Neural progenitor cell (in vitro differentiated cells): Measurements from ENCODE around the gene DTNA. TPM values are rescaled to one million over a fixed set of nuclear protein-coding genes. Genes with fewer than 3 reads are reported as not detected.

Experiments used
- DNase-seq: peaks from one replicate; pipeline ENCODE4 v3.0.0-alpha.2; 2016; ENCODE audit warnings: low spot score
- H2AFZ ChIP-seq: fragments of 200-600 bp; sonication (generic); replicated peaks from 2 replicates; pipeline ENCODE4 v1.6.1; 2016; ENCODE audit warnings: antibody characterized with exemption
- H3F3A ChIP-seq: fragments of 200-600 bp; sonication (generic); 2 replicates; pipeline ENCODE4 v1.6.1; 2016; ENCODE audit warnings: antibody characterized with exemption, low read depth
- H3K27ac ChIP-seq: fragments of 200-600 bp; sonication (generic); 2 replicates; pipeline ENCODE4 v1.5.1; 2016; ENCODE audit warnings: mild to moderate bottlenecking
- H3K27me3 ChIP-seq: fragments of 200-600 bp; sonication (generic); 2 replicates; pipeline ENCODE4 v1.6.1; 2016; ENCODE audit warnings: mild to moderate bottlenecking, moderate library complexity
- H3K36me3 ChIP-seq: fragments of 200-600 bp; sonication (generic); 2 replicates; pipeline ENCODE4 v1.5.1; 2016
- H3K4me1 ChIP-seq: fragments of 200-600 bp; sonication (generic); 2 replicates; pipeline ENCODE4 v1.6.1; 2016; ENCODE audit warnings: mixed run types
- H3K4me2 ChIP-seq: fragments of 200-600 bp; sonication (generic); 2 replicates; pipeline ENCODE4 v1.6.1; 2016
- H3K4me3 ChIP-seq: fragments of 200-600 bp; sonication (generic); 2 replicates; pipeline ENCODE4 v1.5.1; 2016
- H3K79me2 ChIP-seq: fragments of 200-600 bp; sonication (generic); 2 replicates; pipeline ENCODE4 v1.6.1; 2016; ENCODE audit warnings: low read depth
- H3K9ac ChIP-seq: fragments of 200-600 bp; sonication (generic); 2 replicates; pipeline ENCODE4 v1.6.1; 2016
- H3K9me3 ChIP-seq: fragments of 200-600 bp; sonication (generic); 2 replicates; pipeline ENCODE4 v1.5.1; 2016; ENCODE audit warnings: low read depth
- H4K20me1 ChIP-seq: fragments of 200-600 bp; sonication (generic); 2 replicates; pipeline ENCODE4 v1.6.1; 2016; ENCODE audit warnings: low read depth
- H3K27ac Mint-ChIP-seq: 3 replicates; pipeline ENCODE4 v1.8.0; 2021; ENCODE audit warnings: mixed read lengths
- H3K27me3 Mint-ChIP-seq: 2 replicates; pipeline ENCODE4 v1.8.0; 2022; ENCODE audit warnings: low read depth, mild to moderate bottlenecking, inconsistent platforms, moderate library complexity, mixed read lengths; ENCODE audit not compliant: insufficient read depth
- H3K36me3 Mint-ChIP-seq: 3 replicates; pipeline ENCODE4 v1.8.0; 2021; ENCODE audit warnings: mixed read lengths
- H3K4me1 Mint-ChIP-seq: 3 replicates; pipeline ENCODE4 v1.8.0; 2021; ENCODE audit warnings: mixed read lengths
- H3K4me3 Mint-ChIP-seq: 3 replicates; pipeline ENCODE4 v1.8.0; 2021; ENCODE audit warnings: mild to moderate bottlenecking, moderate library complexity, mixed read lengths
- H3K9me3 Mint-ChIP-seq: 3 replicates; pipeline ENCODE4 v1.8.0; 2020; ENCODE audit warnings: mixed read lengths
- CTCF ChIP-seq: fragments of 200-600 bp; sonication (generic); IDR thresholded peaks from 2 replicates; pipeline ENCODE4 v1.5.1; 2017; ENCODE audit warnings: antibody characterized with exemption, mild to moderate bottlenecking
- EZH2 ChIP-seq: fragments of 200-600 bp; sonication (generic); IDR thresholded peaks from 2 replicates; pipeline ENCODE4 v1.6.1; 2017; ENCODE audit warnings: antibody characterized with exemption, mild to moderate bottlenecking, moderate library complexity
- EZH2phosphoT487 ChIP-seq: fragments of 200-600 bp; sonication (generic); IDR thresholded peaks from 2 replicates; pipeline ENCODE4 v1.6.1; 2017; ENCODE audit warnings: antibody characterized with exemption
- total RNA-seq: library from RNA; depleted of rRNA; stranded (reverse); fragments of >200 nt; gene quantifications from 2 replicates; pipeline ENCODE4 v1.2.3, GENCODE V29; 2015; ENCODE audit warnings: low replicate concordance

The DTNA gene
- total RNA-seq, 1 donor from 2014 or later = 15.0 TPM

GRCh38 chr18:34775461-34775860 is 65.4 kb downstream of the DTNA start:
- Histone ChIP-seq H4K20me1 (no peaks in the 10 kb centered on the region), H3F3A (no peaks in the 10 kb centered on the region), H3K9me3 (no peaks in the 10 kb centered on the region), H3K4me1 (no peaks in the 10 kb centered on the region), H3K4me3 (no peak overlapping the region), H3K27me3 (no peaks in the 10 kb centered on the region), H3K4me2 (no peak overlapping the region), H3K79me2 (no peaks in the 10 kb centered on the region), H3K36me3 (no peaks in the 10 kb centered on the region), H3K27ac (no peak overlapping the region), H2AFZ (no peak overlapping the region), H3K9ac (no peak overlapping the region)
- no peak overlapping the region for H3K27ac Mint-ChIP-seq
- H3K4me1 Mint-ChIP-seq = no peaks in the 10 kb centered on the region
- H3K4me3 Mint-ChIP-seq = no peak overlapping the region
- peaks cover 28% of the 10 kb centered on the region for H3K36me3 Mint-ChIP-seq
- no peak for TF ChIP-seq EZH2
- TF ChIP-seq EZH2phosphoT487 = no peak
- TF ChIP-seq CTCF = no peak
- no peak for DNase-seq
- peaks cover 2% of the 10 kb centered on the region for H3K9me3 Mint-ChIP-seq
- peaks cover 2% of the 10 kb centered on the region for H3K27me3 Mint-ChIP-seq

- peaks cover 2% of the 10 kb centered on the region for H3K9me3 Mint-ChIP-seq
- H3K27ac Mint-ChIP-seq = no peak overlapping the region
- H3K36me3 Mint-ChIP-seq = peaks cover 20% of the 10 kb centered on the region
- Histone ChIP-seq H3K27ac (no peak overlapping the region), H3K9ac (no peak overlapping the region), H3K4me1 (no peaks in the 10 kb centered on the region), H4K20me1 (no peaks in the 10 kb centered on the region), H2AFZ (no peak overlapping the region), H3K36me3 (no peaks in the 10 kb centered on the region), H3K4me3 (no peak overlapping the region), H3F3A (no peaks in the 10 kb centered on the region), H3K4me2 (no peak overlapping the region), H3K79me2 (no peaks in the 10 kb centered on the region), H3K9me3 (no peaks in the 10 kb centered on the region), H3K27me3 (no peaks in the 10 kb centered on the region)
- H3K4me1 Mint-ChIP-seq = no peaks in the 10 kb centered on the region
- TF ChIP-seq EZH2 (no peak), CTCF (no peak), EZH2phosphoT487 (no peak)
- H3K4me3 Mint-ChIP-seq = no peak overlapping the region
- DNase-seq = no peak
- H3K27me3 Mint-ChIP-seq = peaks cover 2% of the 10 kb centered on the region
Measured at GRCh38 chr18:34779112-34779511, 69.0 kb downstream of the DTNA start.

DNA sequence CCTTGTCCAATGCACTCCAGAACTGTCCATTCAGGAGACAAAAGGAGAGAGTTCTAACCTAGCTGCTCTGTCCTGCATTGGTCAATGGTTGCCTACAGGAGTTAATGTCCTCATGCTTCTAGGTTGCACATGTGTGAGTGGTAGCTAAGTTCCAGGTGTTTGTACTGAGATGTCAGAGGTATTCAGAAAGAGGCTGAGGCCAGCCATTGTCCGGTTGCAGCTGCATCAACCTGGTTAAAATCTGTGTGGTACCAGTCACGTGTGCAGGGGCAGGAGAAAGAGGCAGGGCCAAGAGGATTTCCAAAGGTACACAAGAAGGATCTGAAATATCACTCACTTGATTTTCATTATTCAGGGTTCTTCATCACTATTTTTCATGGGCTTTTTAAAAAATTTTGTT is 70.8 kb downstream of the DTNA start:
- TF ChIP-seq EZH2 = no peak
- H3K27ac ChIP-seq = no peak overlapping the region
- Mint-ChIP-seq H3K9me3 (peaks cover 2% of the 10 kb centered on the region), H3K4me3 (no peak overlapping the region), H3K27me3 (peaks cover 2% of the 10 kb centered on the region), H3K27ac (no peak overlapping the region), H3K36me3 (peaks cover 13% of the 10 kb centered on the region), H3K4me1 (no peaks in the 10 kb centered on the region)
- H3K27me3 ChIP-seq = no peaks in the 10 kb centered on the region
- H3K4me2 ChIP-seq = no peak overlapping the region
- no peak overlapping the region for H3K9ac ChIP-seq
- no peaks in the 10 kb centered on the region for H3K9me3 ChIP-seq
- H3K4me1 ChIP-seq = no peaks in the 10 kb centered on the region
- no peaks in the 10 kb centered on the region for H3K36me3 ChIP-seq
- H3F3A ChIP-seq = no peaks in the 10 kb centered on the region
- H3K79me2 ChIP-seq = no peaks in the 10 kb centered on the region
- no peak for DNase-seq
- no peak overlapping the region for H2AFZ ChIP-seq
- no peak overlapping the region for H3K4me3 ChIP-seq
- H4K20me1 ChIP-seq = no peaks in the 10 kb centered on the region

- H3K27me3 ChIP-seq = no peaks in the 10 kb centered on the region
- TF ChIP-seq CTCF (no peak), EZH2 (no peak), EZH2phosphoT487 (no peak)
- no peaks in the 10 kb centered on the region for H3F3A ChIP-seq
- Mint-ChIP-seq H3K36me3 (no peaks in the 10 kb centered on the region), H3K27ac (no peak overlapping the region), H3K4me1 (peaks cover 8% of the 10 kb centered on the region), H3K27me3 (no peaks in the 10 kb centered on the region), H3K4me3 (no peak overlapping the region), H3K9me3 (no peaks in the 10 kb centered on the region)
- no peaks in the 10 kb centered on the region for H3K9me3 ChIP-seq
- H3K9ac ChIP-seq = no peak overlapping the region
- no peak overlapping the region for H2AFZ ChIP-seq
- H3K4me1 ChIP-seq = no peaks in the 10 kb centered on the region
- H3K4me2 ChIP-seq = no peak overlapping the region
- no peaks in the 10 kb centered on the region for H3K79me2 ChIP-seq
- DNase-seq = no peak
- no peaks in the 10 kb centered on the region for H4K20me1 ChIP-seq
- no peaks in the 10 kb centered on the region for H3K36me3 ChIP-seq
- no peak overlapping the region for H3K27ac ChIP-seq
- H3K4me3 ChIP-seq = no peak overlapping the region
Measured at GRCh38 chr18:34783501-34783900, 73.4 kb downstream of the DTNA start.
